Neural progenitor cell (in vitro differentiated cells): ENCODE measurements around the gene KRT80.
A peak's percentile ranks its signal among the peaks of the same experiment; 100 is the strongest.

Source experiments
- CTCF ChIP-seq: fragments of 200-600 bp; sonication (generic); IDR thresholded peaks from 2 replicates; pipeline ENCODE4 v1.5.1; 2017; ENCODE audit warnings: antibody characterized with exemption, mild to moderate bottlenecking
- EZH2 ChIP-seq: fragments of 200-600 bp; sonication (generic); IDR thresholded peaks from 2 replicates; pipeline ENCODE4 v1.6.1; 2017; ENCODE audit warnings: antibody characterized with exemption, mild to moderate bottlenecking, moderate library complexity
- EZH2phosphoT487 ChIP-seq: fragments of 200-600 bp; sonication (generic); IDR thresholded peaks from 2 replicates; pipeline ENCODE4 v1.6.1; 2017; ENCODE audit warnings: antibody characterized with exemption

GRCh38 chr12:52121824-52122539 lies 69.8 kb downstream of the KRT80 start:
- TF ChIP-seq CTCF (peak; percentile 85), EZH2phosphoT487 (no peak), EZH2 (no peak)
